ENCODE measurements around the gene BOC. TPM values are rescaled to one million over a fixed set of nuclear protein-coding genes. Genes with fewer than 3 reads are reported as not detected.
"Not testable (repeated sequence)": the region's sequence is repeated elsewhere in the genome, so short reads cannot be mapped to it uniquely, and the experiment has no call there.

The BOC gene
- total and polyA plus RNA-seq, 2 donors from 2014 or later = 6.1 to 22.2 TPM

- Histone ChIP-seq H3K4me1 (ENCODE audit: control insufficient read depth in 2 of 3, insufficient read depth in 2 of 3, low read depth in 1 of 3, low read length in 3 of 3) (peaks cover 8 to 9% (median 8%) of the 10 kb centered on the region in 3 donors), H3K36me3 (ENCODE audit: control insufficient read depth in 2 of 3, insufficient read depth in 3 of 3, low read length in 3 of 3) (no peaks in the 10 kb centered on the region), H3K9ac (ENCODE audit: low read length in 3 of 3) (no peak overlapping the region), H3K27ac (ENCODE audit: low read depth in 2 of 2, low read length in 2 of 2) (no peak overlapping the region), H3K9me3 (ENCODE audit: control insufficient read depth in 2 of 3, insufficient read depth in 1 of 3, low read length in 3 of 3) (no peaks in the 10 kb centered on the region), H3K4me3 (ENCODE audit: low read length in 3 of 3) (no peak overlapping the region), H3K27me3 (ENCODE audit: control insufficient read depth, insufficient read depth, low read length) (no peaks in the 10 kb centered on the region)
- intact Hi-C loops (cut with DNase I) = no loop called here
- FAIRE-seq = no peak
- DNase-seq = peak in 3 of 5 donors; percentile 49 to 71 (median 68)
- no peak for TF ChIP-seq CTCF (IDR thresholded peaks at IDR 0.05; ENCODE audit: borderline replicate concordance, extremely low read depth, insufficient read depth)
Observed at GRCh38 chr3:113167825-113168801, 43.2 kb upstream of the BOC start.

GRCh38 chr3:113169891-113170452 is 41.4 kb upstream of the BOC start:
- Histone ChIP-seq H3K4me1 (ENCODE audit: control insufficient read depth in 2 of 3, insufficient read depth in 2 of 3, low read depth in 1 of 3, low read length in 3 of 3) (peaks cover 8 to 9% (median 8%) of the 10 kb centered on the region in 3 donors), H3K9ac (ENCODE audit: low read length in 3 of 3) (no peak overlapping the region), H3K4me3 (ENCODE audit: low read length in 3 of 3) (no peak overlapping the region), H3K9me3 (ENCODE audit: control insufficient read depth in 2 of 3, insufficient read depth in 1 of 3, low read length in 3 of 3) (no peaks in the 10 kb centered on the region), H3K36me3 (ENCODE audit: control insufficient read depth in 2 of 3, insufficient read depth in 3 of 3, low read length in 3 of 3) (no peaks in the 10 kb centered on the region), H3K27ac (ENCODE audit: low read depth in 2 of 2, low read length in 2 of 2) (no peak overlapping the region), H3K27me3 (ENCODE audit: control insufficient read depth, insufficient read depth, low read length) (no peaks in the 10 kb centered on the region)
- no peak for FAIRE-seq
- TF ChIP-seq CTCF (IDR thresholded peaks at IDR 0.05; ENCODE audit: borderline replicate concordance, extremely low read depth, insufficient read depth) = no peak
- intact Hi-C loops (cut with DNase I) = no loop called here
- peak in 1 of 5 donors; percentile 29 for DNase-seq

GRCh38 chr3:113170771-113171170 is 40.6 kb upstream of the BOC start:
- no peak overlapping the region for H3K9ac ChIP-seq (ENCODE audit: low read length in 3 of 3)
- H3K36me3 ChIP-seq (ENCODE audit: control insufficient read depth in 2 of 3, insufficient read depth in 3 of 3, low read length in 3 of 3) = no peaks in the 10 kb centered on the region
- no peak for TF ChIP-seq CTCF (IDR thresholded peaks at IDR 0.05; ENCODE audit: borderline replicate concordance, extremely low read depth, insufficient read depth)
- H3K27me3 ChIP-seq (ENCODE audit: control insufficient read depth, insufficient read depth, low read length) = no peaks in the 10 kb centered on the region
- H3K27ac ChIP-seq (ENCODE audit: low read depth in 2 of 2, low read length in 2 of 2) = no peak overlapping the region
- no peaks in the 10 kb centered on the region for H3K9me3 ChIP-seq (ENCODE audit: control insufficient read depth in 2 of 3, insufficient read depth in 1 of 3, low read length in 3 of 3)
- no peak for FAIRE-seq
- intact Hi-C loops (cut with DNase I) = no loop called here
- no peak for DNase-seq
- H3K4me1 ChIP-seq (ENCODE audit: control insufficient read depth in 2 of 3, insufficient read depth in 2 of 3, low read depth in 1 of 3, low read length in 3 of 3) = peaks cover 8 to 9% (median 8%) of the 10 kb centered on the region in 3 donors
- H3K4me3 ChIP-seq (ENCODE audit: low read length in 3 of 3) = no peak overlapping the region

- DNase-seq; H3K9me3 ChIP-seq (ENCODE audit: control insufficient read depth in 2 of 3, insufficient read depth in 1 of 3, low read length in 3 of 3); H3K4me1 ChIP-seq (ENCODE audit: control insufficient read depth in 2 of 3, insufficient read depth in 2 of 3, low read depth in 1 of 3, low read length in 3 of 3); H3K27me3 ChIP-seq (ENCODE audit: control insufficient read depth, insufficient read depth, low read length); H3K9ac ChIP-seq (ENCODE audit: low read length in 3 of 3); FAIRE-seq; intact Hi-C loops (cut with DNase I); H3K36me3 ChIP-seq (ENCODE audit: control insufficient read depth in 2 of 3, insufficient read depth in 3 of 3, low read length in 3 of 3); H3K27ac ChIP-seq (ENCODE audit: low read depth in 2 of 2, low read length in 2 of 2); H3K4me3 ChIP-seq (ENCODE audit: low read length in 3 of 3): not testable (repeated sequence)
Observed at GRCh38 chr3:113171675-113172300, 39.6 kb upstream of the BOC start.

Measured in kidney (tissue), 14 donors.